ENCODE results near the gene GAMT.
"Not testable (repeated sequence)": the region's sequence is repeated elsewhere in the genome, so short reads cannot be mapped to it uniquely, and the experiment has no call there.

Gene GAMT

DNA sequence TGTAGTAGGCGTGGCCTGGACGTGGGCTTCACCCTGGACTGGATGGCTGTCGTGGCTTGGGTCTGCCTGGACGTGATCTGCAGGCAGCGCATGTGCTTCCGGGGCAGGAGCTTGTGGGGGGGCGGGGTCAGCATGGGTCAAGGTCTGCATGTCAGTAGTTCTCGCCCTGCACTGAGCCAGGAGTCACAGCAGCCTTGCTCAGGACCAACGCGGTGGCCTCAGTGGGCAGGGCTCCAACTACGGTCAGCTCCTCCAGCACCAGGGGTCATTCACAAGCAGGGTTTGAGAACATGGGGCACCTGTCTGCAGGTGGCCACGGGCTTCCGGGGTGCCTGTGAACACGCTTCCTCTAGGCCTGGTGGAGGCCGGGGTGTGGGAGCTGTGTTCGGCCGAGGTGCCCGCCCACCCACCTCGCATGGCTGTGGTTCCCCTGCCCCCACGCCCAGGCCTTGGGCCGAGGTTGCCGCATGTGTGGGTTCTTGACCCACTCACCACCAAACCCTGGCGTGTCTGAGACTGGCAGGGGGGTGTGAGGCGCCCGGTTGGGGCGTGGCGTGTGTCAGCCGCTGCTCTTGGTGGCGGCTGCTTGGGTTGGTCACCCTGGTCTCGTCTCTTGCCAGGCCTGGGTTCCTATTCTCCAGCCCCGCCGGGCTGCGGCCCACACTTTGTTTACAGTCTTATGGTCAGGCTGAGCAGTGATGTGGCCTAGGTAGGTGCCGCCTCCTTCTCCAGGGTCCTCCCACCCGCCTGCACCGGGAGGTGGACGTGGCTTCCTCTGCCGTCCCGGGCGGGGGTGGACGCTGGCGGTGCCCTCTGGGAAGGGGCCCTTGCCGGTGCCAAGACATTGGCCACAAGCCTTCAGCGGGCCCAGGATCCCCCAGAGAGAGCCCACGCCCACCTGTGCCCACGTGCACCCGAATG lies 32.0 kb upstream of the GAMT start:
- no peak for DNase-seq

DNA sequence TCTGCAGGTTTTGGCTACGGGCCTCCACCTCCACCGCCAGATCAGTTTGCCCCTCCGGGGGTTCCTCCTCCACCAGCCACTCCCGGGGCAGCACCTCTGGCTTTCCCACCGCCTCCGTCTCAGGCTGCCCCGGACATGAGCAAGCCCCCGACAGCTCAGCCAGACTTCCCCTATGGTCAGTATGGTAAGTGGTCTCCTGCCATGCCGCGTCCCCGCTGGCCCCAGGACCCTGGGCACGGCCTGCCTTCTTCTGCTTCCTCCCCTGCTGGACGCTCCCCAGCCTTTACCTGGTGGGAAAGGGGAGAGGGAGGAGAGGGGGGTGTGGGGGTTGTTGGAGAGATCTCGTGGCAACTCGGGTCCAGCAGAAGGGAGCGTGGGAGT lies 31.2 kb upstream of the GAMT start:
- no peak for DNase-seq

DNA sequence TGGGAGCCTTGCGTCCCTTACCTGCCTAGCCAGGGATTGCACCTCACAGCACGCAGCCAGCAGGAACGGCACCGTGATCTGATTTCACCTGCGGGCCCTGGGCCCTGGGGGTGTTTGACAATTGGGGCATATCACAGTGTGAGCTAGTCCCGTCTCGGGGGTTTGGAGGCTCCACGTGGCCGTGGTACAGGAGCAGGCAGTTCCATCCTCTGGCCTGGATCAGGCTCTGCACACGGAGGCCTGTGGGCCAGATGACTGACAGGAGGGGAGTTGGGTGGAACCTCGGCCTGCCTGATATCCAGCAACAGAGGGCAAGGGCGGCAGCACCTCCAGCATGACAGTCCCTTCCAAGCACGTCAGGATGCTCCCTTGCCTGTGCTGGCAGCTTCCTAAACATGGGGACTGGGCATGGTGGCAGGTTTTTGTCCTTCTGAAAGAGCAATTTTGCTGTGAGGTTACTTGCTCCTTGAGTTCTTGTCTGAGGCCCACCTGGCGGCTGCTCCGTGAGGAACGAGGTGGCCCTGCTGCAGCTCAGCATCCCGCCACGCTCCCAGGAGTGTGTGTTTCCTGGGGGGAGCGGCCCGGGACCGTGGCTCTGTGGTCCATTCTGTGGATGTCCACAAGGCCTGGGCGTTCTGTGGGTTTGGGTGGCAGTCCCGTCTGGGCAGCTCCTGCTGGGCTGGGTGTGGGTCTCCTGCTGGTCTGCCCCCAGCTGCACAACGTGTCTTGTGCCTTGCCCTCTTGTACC lies 30.6 kb upstream of the GAMT start:
- no peak for DNase-seq

DNA sequence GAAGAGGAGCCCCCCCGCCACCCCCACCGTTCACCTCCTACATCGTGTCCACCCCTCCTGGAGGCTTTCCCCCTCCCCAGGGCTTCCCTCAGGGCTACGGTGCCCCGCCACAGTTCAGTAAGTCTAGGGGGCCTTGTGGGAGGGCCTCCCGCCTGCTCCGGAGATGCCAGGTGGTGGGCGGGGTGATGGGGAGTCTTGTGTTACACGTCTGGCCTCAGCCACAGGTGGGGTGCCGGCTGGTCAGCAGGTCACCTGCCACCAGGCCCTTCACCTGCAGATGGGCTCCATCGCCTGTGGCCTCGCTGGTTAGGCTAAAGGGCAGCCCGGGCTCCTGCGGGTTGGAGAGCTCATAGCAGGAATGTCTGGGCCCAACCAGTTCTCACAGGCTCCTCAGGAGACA lies 28.9 kb upstream of the GAMT start:
- DNase-seq: no peak

DNA sequence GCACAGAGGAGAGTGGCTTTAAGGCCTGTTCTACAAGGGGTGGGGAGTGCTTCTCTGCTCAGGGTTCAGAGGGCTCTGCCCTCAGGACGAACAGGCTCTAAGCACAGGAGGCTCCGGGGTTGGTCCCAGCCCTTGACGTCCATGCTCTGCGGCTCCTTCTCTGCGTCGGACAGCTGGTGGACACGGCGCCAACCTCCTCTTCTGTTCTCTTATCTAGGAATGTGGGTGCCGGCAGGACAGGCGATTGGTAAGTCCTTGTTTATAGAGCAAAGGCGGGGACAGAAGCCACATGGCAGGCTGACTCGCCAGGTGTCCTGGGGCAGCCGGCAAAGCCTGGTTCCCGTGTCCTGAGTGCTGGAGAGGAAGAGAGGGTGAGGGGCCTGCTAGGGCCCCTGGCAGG lies 28.4 kb upstream of the GAMT start:
- no peak for DNase-seq

DNA sequence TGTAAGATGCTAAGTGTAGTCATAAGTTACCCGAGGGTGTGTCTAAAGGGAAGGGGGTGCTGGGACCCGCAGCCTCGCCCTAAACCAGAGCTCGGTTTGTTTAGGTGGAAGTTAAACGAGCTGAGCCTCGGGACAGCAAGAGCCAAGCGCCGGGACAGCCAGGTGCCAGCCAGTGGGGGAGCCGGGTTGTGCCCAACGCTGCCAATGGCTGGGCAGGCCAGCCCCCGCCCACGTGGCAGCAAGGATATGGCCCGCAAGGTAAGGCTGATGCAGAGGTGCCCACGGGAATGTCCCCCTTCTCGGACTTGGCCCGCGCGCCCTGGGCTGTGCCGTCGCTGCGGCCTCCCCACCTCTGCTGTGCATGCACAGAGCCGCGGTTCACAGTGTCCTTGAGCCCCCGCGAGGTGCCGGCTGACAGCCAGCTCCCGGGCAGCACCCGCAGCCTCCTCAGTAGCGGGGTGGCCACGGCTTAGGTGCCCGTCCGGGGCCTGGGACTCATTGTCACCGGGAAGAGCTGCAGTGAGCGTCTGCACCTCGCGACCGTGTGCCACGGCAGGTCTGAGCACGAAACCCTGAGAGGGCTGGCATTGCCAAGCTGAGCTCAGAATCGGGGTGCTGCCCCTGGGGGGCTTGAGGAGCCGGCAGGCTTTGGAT lies 27.5 kb upstream of the GAMT start:
- no peak for DNase-seq

DNA sequence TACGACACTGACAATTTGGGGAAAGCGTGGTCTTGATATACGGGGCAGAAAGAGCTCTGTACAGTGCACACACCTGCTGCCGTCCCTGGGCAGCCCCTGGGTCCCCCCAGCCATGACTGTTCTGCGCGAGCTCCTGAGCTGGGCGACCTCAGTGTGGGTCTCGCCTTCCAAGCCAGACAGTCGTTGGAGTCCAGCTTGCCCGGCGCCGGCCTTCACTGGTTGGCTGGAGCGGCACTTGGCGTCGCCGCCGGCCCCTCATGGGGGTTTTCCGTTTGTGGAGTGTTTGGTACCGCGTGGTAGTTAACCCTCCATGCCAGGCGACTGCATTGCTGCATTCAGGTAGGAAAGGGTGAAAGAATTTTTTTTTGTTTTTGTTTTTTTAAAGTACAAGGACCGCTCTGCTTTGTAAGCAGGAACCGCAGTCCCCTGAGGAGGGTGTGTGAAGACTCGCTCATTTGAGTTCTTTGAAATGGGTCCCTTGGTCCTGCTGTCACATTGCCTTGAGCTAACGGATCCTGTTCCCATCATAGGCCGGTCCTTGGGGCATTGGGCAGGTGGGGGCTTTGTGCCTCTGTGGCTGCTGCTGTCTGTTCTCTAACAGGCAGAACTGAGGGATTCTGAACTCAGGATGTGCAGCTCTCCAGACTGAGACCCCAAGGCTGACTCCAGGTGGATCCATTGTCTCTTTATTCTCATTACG lies 26.0 kb upstream of the GAMT start:
- no peak for DNase-seq

DNA sequence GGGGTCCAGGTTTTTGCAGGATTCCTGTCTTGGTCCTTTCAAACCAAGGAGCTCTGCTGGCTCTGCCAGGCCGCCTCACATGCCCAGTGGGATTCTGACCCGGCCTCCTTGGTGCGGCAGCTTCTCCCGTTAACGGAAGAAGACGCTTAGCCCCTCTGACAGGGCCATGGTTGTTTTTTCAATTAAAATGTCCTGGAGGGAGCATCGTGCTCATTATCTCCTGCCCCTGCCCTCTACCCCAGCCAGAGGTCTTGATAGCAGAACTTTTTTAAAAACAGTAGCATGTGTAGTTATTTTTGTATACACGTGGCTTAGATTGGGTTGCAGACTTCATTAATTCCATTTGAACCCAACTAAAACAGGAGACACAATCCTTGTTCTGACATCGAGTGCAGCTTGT lies 25.4 kb upstream of the GAMT start:
- no peak for DNase-seq

DNA sequence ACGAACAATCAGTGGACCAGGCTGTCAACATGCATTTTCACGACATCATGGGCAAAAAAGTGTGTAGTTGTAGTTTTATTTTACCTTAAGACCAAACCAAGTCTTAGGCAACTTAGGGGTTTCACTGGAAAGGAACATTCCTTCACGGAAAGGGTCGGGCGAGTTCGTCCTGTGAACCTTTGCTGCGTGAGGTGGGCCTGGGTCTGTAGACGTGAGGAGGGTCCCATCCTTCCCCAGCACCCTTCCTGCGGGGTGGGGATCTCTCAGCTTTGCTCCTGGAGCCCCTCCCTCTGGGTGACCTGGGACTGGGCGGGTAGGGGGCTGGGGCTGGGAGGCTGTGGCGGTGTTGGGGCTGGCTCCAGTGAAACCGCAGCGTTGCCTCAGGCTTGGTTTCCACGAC lies 24.6 kb upstream of the GAMT start:
- DNase-seq: no peak

DNA sequence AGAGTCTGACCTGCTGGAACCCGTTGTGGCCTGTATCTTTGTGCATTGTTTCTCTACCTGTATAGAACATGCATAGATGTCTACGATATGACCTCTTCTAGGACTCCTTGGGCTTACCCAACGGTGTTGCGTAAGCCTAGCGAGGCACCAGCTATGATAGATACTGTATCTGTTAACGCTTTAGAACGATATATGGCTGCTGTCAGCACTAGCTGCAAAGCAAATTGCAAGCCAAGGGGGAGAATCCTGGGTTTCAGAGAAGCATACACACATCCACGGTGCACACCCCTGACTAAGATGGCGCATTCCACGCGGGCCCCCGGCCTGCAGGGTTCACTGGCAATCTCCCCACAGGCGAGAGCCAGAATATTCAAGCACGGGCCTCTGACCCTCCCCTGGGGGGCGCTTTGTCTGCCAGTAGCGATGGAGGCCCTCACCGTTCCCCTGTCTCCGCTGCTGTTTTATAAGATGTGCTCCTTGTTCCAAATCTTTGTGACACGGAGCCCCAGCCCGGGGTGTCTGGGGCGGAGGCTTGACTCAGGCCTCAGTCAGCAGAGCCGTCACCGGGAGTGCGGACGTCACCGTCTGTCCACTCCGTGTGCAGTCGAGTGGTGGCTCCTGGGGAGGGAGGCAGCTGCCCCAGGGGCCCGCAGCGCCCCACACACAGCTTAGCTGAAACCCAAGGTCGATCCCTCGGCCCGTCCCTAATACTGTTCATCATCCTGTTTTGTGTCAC lies 23.9 kb upstream of the GAMT start:
- DNase-seq: no peak

DNA sequence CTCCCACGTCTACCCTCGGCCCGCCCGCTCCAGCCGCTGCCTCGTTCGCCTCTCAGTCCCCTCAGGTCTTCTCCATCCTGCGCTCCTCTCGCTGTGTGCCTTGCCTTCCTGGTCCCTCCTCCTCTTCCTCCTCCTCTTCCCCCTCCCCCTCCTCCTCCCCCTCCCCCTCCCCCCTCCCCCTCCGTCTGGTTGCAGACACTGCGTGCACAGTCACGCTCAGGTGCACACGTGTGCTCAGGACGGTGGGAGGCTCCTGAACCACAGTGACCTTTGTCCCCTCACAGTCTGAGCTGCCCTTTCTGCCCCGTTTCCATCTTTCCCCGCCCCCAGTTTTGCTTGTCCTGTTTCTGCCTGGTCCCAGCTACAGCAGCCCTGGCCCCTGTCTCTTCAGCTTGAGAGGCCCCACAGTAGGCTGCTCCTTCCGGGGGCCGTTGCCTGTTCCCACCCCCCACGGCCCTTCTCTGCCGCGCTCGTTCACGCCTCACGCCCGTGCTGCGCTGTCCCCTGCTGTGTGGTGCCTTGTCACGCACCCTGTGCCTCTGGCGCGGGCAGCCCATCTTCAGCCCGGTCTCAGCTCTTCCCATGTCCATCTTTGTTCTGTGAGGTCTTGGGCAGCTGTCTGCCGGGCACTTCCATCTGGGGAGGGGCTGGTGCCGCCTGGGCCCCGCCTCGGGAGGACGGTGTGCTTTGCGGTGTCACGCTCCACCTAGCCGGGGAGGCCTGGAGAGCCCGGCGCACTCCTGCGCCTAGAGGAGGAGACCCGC lies 23.0 kb upstream of the GAMT start:
- no peak for DNase-seq

DNA sequence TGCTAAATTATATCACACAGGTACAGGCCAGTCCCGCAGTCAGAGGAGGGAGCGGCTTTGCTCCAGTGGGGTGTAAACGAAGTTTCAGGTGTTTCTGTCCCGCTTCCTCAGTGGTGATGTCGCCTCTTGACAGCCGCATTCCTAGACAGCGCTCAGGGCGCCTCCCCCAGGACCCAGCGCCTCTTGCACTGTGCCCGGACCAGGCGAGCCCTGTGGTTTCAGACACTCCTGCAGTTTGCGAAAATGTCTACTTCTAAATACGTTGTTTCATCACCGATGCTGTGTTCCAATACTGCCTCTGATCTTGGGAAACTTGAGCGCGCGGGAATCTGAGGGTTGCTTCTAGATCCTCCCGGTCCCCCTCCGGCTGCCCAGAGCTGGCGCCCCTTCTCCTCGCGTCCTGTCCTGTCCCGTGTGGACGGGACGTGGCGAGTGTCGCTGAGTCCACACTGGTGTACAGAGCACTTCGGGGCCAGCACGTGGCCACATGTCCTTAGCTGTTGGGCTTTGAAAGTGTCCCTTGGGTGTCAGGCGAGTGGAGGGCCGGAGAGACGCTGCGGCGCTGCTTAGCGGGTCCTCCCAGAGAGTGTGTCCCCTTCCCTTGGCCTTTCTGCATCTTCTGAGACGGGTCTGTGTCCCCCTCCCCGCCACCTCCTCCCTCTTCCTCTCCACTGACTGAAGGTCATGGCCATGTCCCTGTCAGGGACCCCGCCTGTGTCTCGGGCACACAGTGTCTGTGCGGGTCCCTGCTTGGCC lies 22.3 kb upstream of the GAMT start:
- DNase-seq: no peak

DNA sequence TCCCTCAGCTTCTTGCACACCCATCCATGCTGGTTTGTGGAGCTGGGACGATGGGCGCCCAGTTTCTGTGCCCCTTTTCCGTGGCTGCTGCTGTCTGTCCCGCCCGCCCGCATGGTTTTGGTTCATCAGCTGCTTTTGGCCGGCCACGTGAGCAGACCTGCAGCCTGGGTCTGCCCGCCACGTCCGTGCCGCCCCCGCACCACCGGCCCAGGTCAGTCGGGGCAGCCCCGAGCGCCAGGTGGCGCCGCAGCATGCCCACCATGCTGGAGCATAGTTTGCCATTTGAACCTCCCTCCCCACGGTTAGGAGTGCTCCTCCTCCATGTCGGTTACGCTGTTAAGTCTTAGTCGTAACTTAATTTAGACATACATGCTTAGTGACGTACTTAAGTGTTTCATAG lies 21.6 kb upstream of the GAMT start:
- no peak for DNase-seq

DNA sequence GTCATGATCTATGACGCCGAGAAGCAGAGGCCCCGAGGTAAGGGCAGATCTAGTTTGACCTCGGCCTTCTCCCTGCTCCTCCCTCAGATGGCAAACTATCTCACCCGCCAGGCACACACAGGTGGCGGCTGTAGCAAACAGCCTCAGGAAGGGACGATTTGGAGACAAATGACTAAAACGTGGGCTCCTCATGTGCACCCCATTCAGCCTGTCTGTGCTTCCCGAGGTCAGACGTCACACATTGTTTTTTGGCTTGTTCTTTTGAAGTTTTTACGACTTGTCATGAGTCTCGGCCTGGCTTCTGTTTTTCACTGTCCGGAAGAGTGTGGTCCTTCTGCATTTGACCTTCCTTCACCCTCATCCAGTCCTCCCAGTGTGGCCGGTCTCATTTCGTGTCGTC lies 21.0 kb upstream of the GAMT start:
- DNase-seq: no peak

DNA sequence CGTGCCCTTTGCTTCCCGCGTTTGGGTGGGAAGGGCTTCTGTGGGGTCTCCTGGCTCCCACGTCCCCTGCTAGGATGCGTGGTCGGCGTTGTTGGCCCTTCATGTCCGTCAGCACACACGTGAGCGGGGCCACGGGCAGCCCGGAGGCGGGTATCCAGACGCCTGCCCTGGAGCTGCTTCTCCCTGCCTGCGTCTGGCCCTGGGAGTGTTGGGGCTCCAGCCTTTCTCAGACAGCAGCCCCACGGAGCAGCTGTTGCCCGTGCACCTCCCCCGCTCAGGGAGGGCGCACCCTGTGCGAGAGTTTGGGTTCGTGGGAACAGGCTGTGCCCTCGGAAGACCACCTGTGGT lies 20.6 kb upstream of the GAMT start:
- DNase-seq: no peak

DNA sequence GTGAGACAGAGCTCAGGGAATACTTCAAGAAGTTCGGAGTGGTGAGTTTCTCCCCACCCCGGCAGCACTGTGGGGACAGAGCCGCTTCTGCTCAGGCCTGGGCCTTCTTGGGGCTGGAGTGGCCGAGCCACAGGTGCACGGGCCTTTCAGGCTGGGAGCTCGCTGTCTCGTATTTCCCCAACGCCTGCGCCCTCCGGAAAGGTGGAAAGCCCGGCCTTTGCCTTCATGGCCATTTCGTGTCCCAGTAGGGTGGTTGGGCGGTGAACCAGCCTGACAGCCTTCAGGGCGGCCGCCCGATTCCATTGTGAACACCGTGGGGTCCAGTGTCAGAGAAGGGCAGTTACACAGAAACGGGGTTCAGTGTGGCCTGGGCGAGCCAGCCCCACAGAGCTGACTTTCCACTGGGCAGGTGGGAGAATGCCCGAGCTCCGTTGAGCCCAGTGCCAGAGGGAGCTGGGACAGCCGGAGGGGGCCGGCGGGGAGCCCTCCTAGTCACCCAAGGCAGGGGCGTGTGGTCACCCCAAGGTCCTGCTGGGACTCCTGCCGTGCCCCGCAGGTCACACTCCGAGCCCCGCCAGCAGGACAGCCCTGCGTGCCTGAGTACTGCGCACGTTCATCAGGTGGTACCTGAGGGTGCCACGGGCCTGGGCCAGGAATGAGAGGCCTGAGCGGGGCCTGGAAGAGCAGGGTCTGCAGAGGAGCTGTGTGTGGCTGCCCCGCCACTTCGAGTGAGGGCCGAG lies 20.0 kb upstream of the GAMT start:
- no peak for DNase-seq

DNA sequence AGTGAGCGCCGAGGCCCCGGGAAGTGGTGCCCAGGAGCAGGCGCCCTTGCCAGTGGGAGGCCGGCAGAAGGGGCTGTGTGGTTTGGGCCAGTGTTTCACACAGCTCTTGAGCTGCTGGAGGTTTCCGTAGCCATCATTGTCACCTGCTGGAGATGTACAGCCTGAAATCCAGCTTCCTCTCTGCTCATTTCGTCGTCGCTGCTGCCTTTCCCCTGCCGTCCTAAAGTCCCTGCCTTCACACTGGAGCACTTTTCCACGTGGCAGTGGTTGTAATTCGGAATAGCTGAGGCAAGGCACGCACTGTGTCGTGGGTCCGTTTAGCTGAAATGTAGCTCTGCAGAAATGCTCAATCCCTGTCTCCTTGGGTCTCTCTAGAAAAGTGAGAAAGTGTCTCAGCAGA lies 19.2 kb upstream of the GAMT start:
- DNase-seq: no peak

DNA sequence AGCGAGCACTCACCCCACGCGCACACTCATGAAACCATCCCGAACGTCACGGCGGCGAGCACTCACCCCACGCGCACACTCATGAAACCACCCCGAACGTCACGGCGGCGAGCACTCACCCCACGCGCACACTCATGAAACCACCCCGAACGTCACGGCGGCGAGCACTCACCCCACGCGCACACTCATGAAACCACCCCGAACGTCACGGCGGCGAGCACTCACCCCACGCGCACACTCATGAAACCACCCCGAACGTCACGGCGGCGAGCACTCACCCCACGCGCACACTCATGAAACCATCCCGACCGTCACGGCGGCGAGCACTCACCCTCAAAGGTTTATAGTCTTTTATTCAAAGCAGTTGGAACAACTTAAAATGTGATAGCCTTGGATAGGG lies 18.7 kb upstream of the GAMT start:
- DNase-seq: not testable (repeated sequence)

DNA sequence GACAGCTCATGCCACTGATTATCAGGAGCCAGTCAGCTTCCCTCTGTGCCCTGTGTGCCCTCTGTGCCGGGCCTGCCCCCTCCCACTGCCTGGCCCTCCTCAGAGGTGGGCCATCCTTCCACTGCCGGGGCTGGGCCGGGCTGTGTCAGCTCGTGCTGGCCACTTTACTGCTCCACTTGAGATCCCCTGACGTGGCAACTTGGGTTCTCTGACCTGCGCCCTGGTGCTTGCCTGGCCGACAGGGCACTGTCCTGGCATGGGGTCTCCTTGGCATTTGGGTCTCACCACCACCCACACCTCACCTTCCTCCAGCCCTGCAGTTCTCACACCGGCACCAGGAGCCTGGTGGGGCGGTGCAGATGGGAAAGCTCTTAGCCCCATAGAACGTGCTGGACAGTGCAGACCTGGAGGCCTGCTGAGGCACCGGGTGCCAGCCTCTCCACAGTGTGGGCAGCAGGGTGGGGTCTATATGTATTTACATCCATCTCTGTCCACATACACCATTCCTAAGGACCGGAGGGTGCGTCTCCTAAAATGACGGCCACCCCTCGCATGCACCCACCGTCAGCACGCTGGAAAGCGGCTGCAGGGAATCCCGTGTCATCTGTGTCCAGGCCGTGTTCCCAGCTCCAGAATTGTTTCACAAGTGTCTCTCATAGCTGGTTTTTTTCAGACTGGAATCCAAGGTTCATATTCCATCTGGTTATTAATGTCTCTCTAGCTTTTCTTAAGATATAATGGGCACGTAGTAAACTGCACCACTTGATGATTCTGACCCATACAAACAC lies 17.8 kb upstream of the GAMT start:
- DNase-seq: no peak

DNA sequence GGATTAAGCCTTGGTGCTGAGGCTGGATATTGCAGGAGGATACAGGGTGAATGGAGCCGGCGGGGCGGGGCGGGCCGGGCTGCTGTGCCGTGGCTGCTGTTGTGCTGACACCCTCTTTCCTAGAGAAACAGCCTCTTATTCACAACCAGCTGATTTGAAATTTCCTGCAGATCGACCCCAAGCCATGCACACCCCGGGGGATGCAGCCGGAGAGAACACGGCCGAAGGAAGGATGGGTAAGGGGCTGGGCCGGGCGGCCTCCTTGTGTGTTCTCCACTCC lies 17.1 kb upstream of the GAMT start:
- DNase-seq: no peak

Measured in SW 1271 (cell line).